Bronchus fibroblast of lung (primary cell): Measurements from ENCODE around the gene RNF111. TPM values are rescaled to one million over a fixed set of nuclear protein-coding genes. Genes with fewer than 3 reads are reported as not detected.

Experiments
- total RNA-seq: library from RNA; depleted of rRNA; stranded (reverse); fragments of >200 nt; gene quantifications from 2 replicates; pipeline ENCODE4 v1.2.3, GENCODE V29; 2015

RNF111 gene
- 4.5 and 5.2 TPM in 2 replicates for total RNA-seq

DNA sequence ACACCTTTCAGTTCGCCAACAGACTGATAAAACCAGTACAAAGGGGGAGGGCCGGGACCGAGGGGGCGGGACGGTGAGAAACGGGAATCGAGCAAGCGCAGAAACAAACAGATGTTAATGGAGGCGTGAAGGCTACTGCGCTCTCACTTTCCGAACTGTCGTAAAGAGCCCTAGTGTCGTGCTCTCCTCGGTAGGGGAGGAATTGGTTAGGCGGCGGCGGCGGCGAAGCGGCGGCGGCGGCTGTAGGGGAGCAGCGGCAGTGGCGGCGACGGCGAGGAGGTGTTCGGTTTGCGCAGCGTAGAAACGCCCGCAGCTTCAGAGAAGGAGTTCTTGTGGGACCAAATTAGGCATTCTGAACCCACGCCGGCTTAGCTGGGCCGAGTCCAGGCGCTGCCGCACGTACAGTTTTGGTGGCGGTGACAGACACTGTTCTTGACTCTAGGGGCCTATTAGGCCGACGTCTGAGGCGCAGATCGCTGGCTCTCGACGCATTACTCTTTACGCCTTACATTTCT is at the start of gene RNF111:
TSS of gene RNF111 (plus strand) at position 173 of the 515 bp plus-strand sequence. CDS start 43,160 bp downstream, outside the sequence.

GRCh38 chr15:59104912-59105732 is 117.7 kb downstream of the RNF111 start, which contains the start of gene CCNB2:
TSS of gene CCNB2 (plus strand) at chr15:59105146. CDS start at chr15:59105269, 123 bp downstream.

Other genes starting within 250 kb of the RNF111 start
- gene ADAM10, start 238.0 kb upstream of the RNF111 start, total RNA-seq: 54.9 and 60.0 TPM in 2 replicates
- 7.1 and 8.2 TPM in 2 replicates for gene MINDY2, start 216.4 kb upstream of the RNF111 start, total RNA-seq
- gene SLTM, start 54.0 kb upstream of the RNF111 start, total RNA-seq: 34.9 and 36.7 TPM in 2 replicates
- 141 and 156 TPM in 2 replicates for gene CCNB2, start 117.5 kb downstream of the RNF111 start, total RNA-seq
- not detected in 2 replicates for gene LDHAL6B, start 219.2 kb downstream of the RNF111 start, total RNA-seq